Motor neuron (in vitro differentiated cells): Measurements from ENCODE around the gene CHAC2. TPM values are rescaled to one million over a fixed set of nuclear protein-coding genes. Genes with fewer than 3 reads are reported as not detected.
"Not testable (repeated sequence)": the region's sequence is repeated elsewhere in the genome, so short reads cannot be mapped to it uniquely, and the experiment has no call there.

Experiments
- ATAC-seq, 8 experiments: fragments of 200-7000 bp; cut with Tn5 transposase; replicated peaks in 6 of 8; 2 replicates each; pipeline ENCODE4 v1.8.0; 2021; ENCODE audit warnings: mild to moderate bottlenecking in 8 of 8, moderate library complexity in 8 of 8
- H3K27ac ChIP-seq, 2 donors: fragments of 250-450 bp; sonication (Bioruptor Pico); 2 replicates each; pipeline ENCODE4 v1.9.0; 2021; ENCODE audit warnings: antibody characterized with exemption in 2 of 2, mild to moderate bottlenecking in 2 of 2, moderate library complexity in 1 of 2
- H3K4me1 ChIP-seq, 2 donors: fragments of 250-450 bp; sonication (Bioruptor Pico); replicated peaks in 1 of 2; 2 replicates each; pipeline ENCODE4 v1.6.1; 2021; ENCODE audit warnings: antibody characterized with exemption in 2 of 2, mild to moderate bottlenecking in 2 of 2, moderate library complexity in 1 of 2
- H3K4me3 ChIP-seq, 5 donors: fragments of 250-450 bp; sonication (Bioruptor Pico); 2 replicates each; pipeline ENCODE4 v1.9.0; 2021; ENCODE audit warnings: antibody characterized with exemption in 5 of 5, mild to moderate bottlenecking in 5 of 5, moderate library complexity in 4 of 5
- WGBS, 10 experiments: fragments of 450-650 bp; shearing (Covaris generic); methylation state at CpG; one replicate each; pipeline ENCODE4 v1.0.0; 2022; 5-methylcytosine and 5-hydroxymethylcytosine counted together
- in situ Hi-C, 9 experiments: fragments of 400-800 bp; cut with MboI; loops; one replicate each; pipeline ENCODE4 v1.15.0; 2021; ENCODE audit warnings: low sequenced_read_pairs in 9 of 9, low pct_unique_long_range_greater_than_20kb in 2 of 9; ENCODE audit not compliant: unreplicated experiment in 9 of 9
- total RNA-seq, 8 experiments: library from RNA; unstranded; fragments of 300-600 nt; gene quantifications; 2 replicates each; pipeline versions ENCODE4 v1.2.3 to v1.2.4, GENCODE V29; 2022

Gene CHAC2
- total RNA-seq, 8 experiments from 2014 or later, result 1.9 to 15.4 (median 5.1) TPM

- no peaks in the 10 kb centered on the region for H3K4me1 ChIP-seq
- WGBS, 10 experiments, result 53 to 100% (median 88%) methylated on average over 1 to 4 of the region's 4 CpGs; no CpG with 5 or more reads in 3 of the 10 experiments
- no peak overlapping the region for H3K4me3 ChIP-seq
- H3K27ac ChIP-seq, result no peak overlapping the region
- peak in 1 of 8 experiments; percentile 35 for ATAC-seq
- in situ Hi-C loops, result no loop called here
Measured at GRCh38 chr2:53752385-53752784, 15.2 kb upstream of the CHAC2 start.

- Histone ChIP-seq H3K4me1 (no peaks in the 10 kb centered on the region), H3K27ac (no peak overlapping the region), H3K4me3 (no peak overlapping the region)
- peak in 1 of 8 experiments; percentile 42 for ATAC-seq
- in situ Hi-C loops, result no loop called here
Measured at GRCh38 chr2:53753041-53753440, 14.6 kb upstream of the CHAC2 start.

DNA sequence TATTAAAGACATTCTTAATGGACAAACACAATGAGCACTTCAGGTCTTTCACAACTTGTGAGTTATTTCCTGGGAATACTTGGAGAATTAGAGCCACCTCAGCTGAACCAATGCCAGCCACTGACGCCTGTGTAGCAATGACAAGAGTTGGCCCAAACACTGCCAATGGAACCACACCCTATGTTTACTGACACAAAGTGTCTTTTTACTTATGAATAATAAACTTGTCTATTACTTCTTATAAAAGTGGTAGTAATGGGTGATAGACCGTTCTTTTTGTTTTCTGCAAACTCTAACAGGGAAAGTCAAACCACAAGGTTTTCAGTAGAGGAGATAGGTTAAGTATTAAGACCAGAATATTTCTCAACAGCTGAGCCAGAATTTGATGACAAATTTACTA, 12.5 kb upstream of the CHAC2 start:
- peak in 2 of 8 experiments; percentile 63 to 76 for ATAC-seq
- Histone ChIP-seq H3K4me1 (no peaks in the 10 kb centered on the region), H3K4me3 (no peak overlapping the region), H3K27ac (no peak overlapping the region)
- WGBS, 10 experiments, result 20 to 100% (median 90%) methylated on average over 1 to 2 of the region's 2 CpGs; no CpG with 5 or more reads in 3 of the 10 experiments
- in situ Hi-C loops, result no loop called here

GRCh38 chr2:53756644-53757043, 11.0 kb upstream of the CHAC2 start:
- Histone ChIP-seq H3K4me3 (no peak overlapping the region), H3K4me1 (no peaks in the 10 kb centered on the region), H3K27ac (no peak overlapping the region)
- no peak for ATAC-seq
- WGBS, 10 experiments, result 93 to 100% (median 98%) methylated on average over 1 to 11 of the region's 15 CpGs; no CpG with 5 or more reads in 3 of the 10 experiments
- in situ Hi-C loops, result no loop called here

GRCh38 chr2:53757206-53757605, 10.4 kb upstream of the CHAC2 start:
- H3K4me1 ChIP-seq, H3K4me3 ChIP-seq, H3K27ac ChIP-seq, ATAC-seq, in situ Hi-C loops: not testable (repeated sequence)
- 95 to 100% (median 98%) methylated on average over 1 to 13 of the region's 14 CpGs; no CpG with 5 or more reads in 3 of the 10 experiments for WGBS, 10 experiments

DNA sequence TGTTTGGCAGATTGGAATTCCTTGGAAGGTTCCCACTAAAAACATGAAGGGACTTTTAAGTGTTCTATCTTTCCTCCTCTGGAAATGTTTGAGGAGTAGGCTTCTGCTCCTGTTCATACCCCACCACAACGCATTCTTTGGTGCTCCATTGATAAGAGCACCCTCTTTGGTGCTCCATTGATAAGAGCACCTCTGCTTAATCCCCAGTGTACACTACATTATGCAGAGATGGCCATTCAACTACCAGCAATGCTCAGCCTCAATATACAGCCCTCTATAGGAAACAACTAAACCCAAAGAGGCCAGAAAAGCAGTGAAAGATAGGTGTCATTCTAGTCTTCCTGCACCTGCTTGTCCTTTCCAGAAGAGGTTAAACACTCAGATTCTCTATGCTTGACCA, 1.8 kb upstream of the CHAC2 start:
- WGBS, 10 experiments, result 88 to 100% methylated on average over 1 of the region's 1 CpG; no CpG with 5 or more reads in 8 of the 10 experiments
- Histone ChIP-seq H3K27ac (no peak overlapping the region), H3K4me3 (no peak overlapping the region), H3K4me1 (peaks cover 0 to 4% of the 10 kb centered on the region in 2 donors)
- in situ Hi-C loops, result no loop called here
- ATAC-seq, result no peak

GRCh38 chr2:53768242-53768542, 588 bp downstream of the CHAC2 start:
- in situ Hi-C loops, result no loop called here
- peak in 7 of 8 experiments; percentile 74 to 87 (median 79) for ATAC-seq
- WGBS, 10 experiments, result 0 to 20% (median 0%) methylated on average over 1 to 11 of the region's 12 CpGs; no CpG with 5 or more reads in 1 of the 10 experiments
- Histone ChIP-seq H3K4me3 (peak overlapping the region; percentile 49 to 73 (median 63)), H3K27ac (no peak overlapping the region), H3K4me1 (peaks cover 0 to 4% of the 10 kb centered on the region in 2 donors)

GRCh38 chr2:53769318-53769945, 1.8 kb downstream of the CHAC2 start:
- Histone ChIP-seq H3K4me3 (no peak overlapping the region), H3K4me1 (peaks cover 0 to 4% of the 10 kb centered on the region in 2 donors), H3K27ac (no peak overlapping the region)
- no peak for ATAC-seq
- in situ Hi-C loops, result no loop called here
- 80 to 100% (median 96%) methylated on average over 1 to 11 of the region's 15 CpGs; no CpG with 5 or more reads in 1 of the 10 experiments for WGBS, 10 experiments

DNA sequence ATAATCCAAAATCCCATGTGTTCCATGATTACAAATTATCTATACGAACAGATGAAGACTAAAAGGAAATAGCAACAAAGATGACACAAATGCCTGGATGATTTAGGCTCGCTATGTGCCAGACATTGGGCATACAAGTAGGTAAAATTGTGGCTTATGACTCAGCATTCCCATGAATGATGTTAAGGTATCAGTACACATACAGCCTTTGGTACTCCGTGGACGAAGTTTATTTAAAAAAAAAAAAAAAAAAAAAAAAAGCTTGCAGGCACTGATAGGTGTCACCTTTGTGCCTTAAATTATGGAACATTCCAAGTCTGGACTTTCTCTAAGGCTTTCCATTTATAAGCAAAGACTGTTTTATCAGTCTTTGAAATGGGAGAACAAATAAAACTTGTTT, 2.7 kb downstream of the CHAC2 start:
- in situ Hi-C loops, result no loop called here
- Histone ChIP-seq H3K4me3 (no peak overlapping the region), H3K4me1 (peaks cover 0 to 4% of the 10 kb centered on the region in 2 donors), H3K27ac (no peak overlapping the region)
- no peak for ATAC-seq
- 70 to 100% (median 95%) methylated on average over 2 to 4 of the region's 4 CpGs; no CpG with 5 or more reads in 1 of the 10 experiments for WGBS, 10 experiments

DNA sequence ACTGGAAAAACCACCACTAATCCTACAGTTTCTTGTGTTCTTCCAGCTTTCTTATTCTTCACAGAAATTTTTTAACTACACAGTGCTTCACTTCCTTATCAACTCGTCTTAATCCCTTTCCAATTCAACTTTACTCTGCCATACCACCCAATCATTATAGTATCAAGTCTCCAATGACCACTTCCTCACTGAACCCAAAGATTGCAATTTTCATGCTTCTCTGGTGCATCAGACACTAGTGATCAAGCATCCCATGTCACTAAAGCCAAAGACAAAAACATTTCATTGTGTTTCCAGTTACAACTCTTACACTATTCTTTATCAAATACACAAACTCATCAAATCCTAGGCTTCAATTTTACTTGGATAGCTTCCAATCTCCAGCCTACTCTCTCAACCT, 9.5 kb downstream of the CHAC2 start:
- in situ Hi-C loops, result no loop called here
- H3K4me1 ChIP-seq, result no peaks in the 10 kb centered on the region
- 20 to 100% (median 81%) methylated on average over 1 of the region's 1 CpG; no CpG with 5 or more reads in 2 of the 10 experiments for WGBS, 10 experiments

DNA sequence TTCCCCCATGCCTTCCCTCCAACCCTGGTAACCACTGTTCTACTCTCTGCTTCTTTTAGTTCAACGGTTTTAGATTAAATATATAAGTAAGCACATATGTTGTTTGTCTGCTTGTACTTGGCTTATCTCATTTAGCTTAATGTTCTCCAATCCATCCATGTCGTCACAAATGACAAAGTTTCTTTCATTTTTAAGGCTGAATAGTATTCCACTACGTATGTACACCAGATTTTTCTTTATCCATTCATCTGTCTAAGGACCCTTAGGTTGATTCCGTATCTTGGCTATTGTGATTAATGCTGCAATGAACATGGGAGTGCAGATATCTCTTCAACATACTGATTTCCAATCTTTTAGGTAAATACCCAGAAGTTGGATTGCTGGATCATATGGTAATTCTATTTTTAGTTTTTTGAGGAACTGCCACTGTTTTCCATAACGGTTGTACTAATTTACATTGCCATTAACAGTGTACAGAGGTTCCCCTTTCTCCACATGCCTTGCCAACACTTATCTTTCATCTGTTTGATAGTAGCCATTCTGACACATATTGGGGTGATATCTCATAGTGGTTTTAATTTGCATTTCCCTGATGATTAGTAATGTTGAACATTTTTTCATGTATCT, 11.0 kb downstream of the CHAC2 start:
- WGBS, 10 experiments, result 57 to 100% (median 85%) methylated on average over 3 to 5 of the region's 5 CpGs
- no peaks in the 10 kb centered on the region for H3K4me1 ChIP-seq
- H3K4me3 ChIP-seq, result no peak overlapping the region
- no peak overlapping the region for H3K27ac ChIP-seq
- in situ Hi-C loops, result no loop called here
- no peak for ATAC-seq

More for the DNA sequence above, 9.5 kb downstream of the CHAC2 start:
- H3K27ac ChIP-seq, result no peak overlapping the region
- no peak for ATAC-seq
- no peak overlapping the region for H3K4me3 ChIP-seq

GRCh38 chr2:53780056-53780455, 12.5 kb downstream of the CHAC2 start:
- ATAC-seq, result no peak
- Histone ChIP-seq H3K4me1 (peaks cover 9 to 10% of the 10 kb centered on the region in 2 donors), H3K27ac (no peak overlapping the region), H3K4me3 (no peak overlapping the region)
- WGBS, 10 experiments, result 90 to 100% (median 98%) methylated on average over 1 to 4 of the region's 4 CpGs; no CpG with 5 or more reads in 2 of the 10 experiments
- in situ Hi-C loops, result no loop called here

- H3K4me3 ChIP-seq, result no peak overlapping the region
- H3K27ac ChIP-seq, result no peak overlapping the region
- in situ Hi-C loops, result no loop called here
- 79 to 96% (median 87%) methylated on average over 3 to 8 of the region's 8 CpGs; no CpG with 5 or more reads in 2 of the 10 experiments for WGBS, 10 experiments
- no peak for ATAC-seq
- peaks cover 14 to 16% of the 10 kb centered on the region in 2 donors for H3K4me1 ChIP-seq
Measured at GRCh38 chr2:53782676-53783075, 15.1 kb downstream of the CHAC2 start.

DNA sequence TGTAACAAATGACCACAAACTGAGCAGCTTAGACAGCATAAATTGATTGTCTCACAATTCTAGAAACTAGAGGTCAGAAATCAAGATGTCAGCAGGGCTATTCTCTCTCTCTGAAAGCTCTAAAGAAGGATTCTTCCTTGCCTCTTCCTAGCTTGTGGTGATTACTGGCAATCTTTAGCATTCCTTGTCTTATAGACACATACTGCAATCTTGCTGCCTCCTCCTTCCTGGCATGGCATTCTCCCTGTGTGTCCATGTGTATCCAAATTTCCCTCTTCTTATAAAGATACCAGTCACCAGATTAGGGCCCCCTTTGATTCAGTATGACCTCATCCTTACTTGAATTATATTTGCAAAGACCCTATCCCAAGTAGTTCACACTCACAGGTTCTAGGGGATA, 16.8 kb downstream of the CHAC2 start:
- no peak overlapping the region for H3K27ac ChIP-seq
- H3K4me1 ChIP-seq, result peaks cover 19 to 22% of the 10 kb centered on the region in 2 donors
- peak overlapping the region in 3 of 5 donors; percentile 69 to 81 (median 80) for H3K4me3 ChIP-seq
- in situ Hi-C loops, result no loop called here
- ATAC-seq, result no peak
